Stimulated activated CD4-positive, alpha-beta T cell treated with anti-CD3 and anti-CD28 coated beads, Interleukin-1b, Interleukin-23, amount 100 ng/mL, for 1 hour (primary cell): ENCODE data around the gene CDK5RAP2.

Source experiments
- DNase-seq, 2 donors: peaks; one replicate each; pipeline ENCODE4 v3.0.0-alpha.2; 2020; ENCODE audit warnings: low read depth in 2 of 2

CDK5RAP2 gene

DNA sequence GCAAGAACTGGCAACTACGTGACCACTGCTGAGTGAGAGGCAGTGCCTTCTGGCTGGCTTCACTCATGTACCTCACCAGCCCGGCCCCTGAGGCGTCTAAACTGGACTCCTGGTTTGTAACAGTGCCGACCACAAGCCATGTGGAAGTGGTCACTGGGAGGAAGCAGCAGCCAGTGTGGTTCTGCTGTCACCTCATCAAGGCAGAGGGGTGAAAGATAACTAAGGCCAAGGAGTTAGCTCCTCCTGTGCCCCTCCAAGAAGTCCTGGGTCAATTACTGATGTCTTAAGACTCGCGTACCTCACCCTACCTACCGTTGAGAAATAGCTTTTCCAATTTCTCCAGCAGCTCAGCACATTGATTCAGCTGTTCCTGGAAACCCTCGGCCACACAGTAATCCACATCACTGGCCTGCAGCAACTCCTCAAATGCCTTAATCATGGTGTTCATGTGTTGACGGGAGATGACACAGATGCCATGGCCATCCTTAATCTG is 142.9 kb downstream of the CDK5RAP2 start:
- DNase-seq: no peak

DNA sequence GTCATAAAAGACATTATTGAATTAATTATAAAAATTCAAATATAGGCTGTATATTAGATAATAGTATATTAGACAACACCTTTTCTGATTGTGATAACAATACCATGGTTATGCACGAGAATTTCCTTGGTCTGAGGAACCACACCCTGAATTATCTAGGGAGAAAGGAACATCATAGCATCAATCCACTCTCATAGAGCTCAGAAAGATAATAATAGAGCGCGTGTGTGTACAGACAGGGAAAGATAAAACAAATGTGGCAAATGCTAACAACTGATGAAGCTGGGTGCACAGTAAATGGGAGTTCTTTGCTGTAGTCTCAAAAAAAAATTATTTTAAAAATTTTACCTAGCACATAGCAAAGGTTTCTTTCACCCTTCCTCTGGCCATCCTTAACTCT is 143.5 kb downstream of the CDK5RAP2 start:
- no peak for DNase-seq

DNA sequence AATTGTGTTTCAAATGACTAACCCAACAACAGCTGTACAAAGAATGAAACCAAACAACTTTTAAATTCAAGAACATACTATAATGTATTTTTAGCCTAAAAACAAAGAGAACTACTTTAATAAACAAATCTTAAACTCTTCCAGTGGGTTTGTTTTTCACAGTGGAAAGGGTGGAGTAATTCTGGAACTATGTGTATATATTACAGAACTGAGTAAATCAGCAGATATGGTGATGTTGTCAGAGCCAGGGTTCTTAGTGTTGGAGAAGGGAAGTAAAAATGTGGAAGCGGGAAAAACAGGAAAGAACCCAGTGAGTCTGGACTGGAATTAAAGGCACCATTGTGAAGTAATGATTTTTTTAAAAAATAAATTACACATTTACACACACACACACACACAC is 144.9 kb downstream of the CDK5RAP2 start:
- DNase-seq: no peak

DNA sequence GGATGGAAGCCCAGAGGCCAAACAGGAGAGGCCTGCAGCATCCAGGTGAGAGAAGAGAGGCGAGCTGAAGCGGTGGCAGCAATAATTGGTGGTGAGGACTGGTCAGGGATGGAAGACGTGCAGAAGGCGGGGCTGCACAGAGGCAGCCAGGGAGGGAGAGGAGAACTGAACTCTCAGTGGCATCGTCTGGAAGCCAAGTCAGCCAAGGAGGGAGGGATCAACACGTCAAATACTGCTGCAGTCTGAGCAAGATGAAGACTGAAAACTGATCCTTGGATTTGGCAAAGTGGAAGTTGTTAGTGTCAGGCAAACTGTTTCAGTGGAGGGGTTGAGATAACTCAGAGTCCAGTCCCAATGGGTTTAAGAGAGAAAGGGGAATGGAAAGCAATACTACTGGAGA is 145.4 kb downstream of the CDK5RAP2 start:
- DNase-seq: no peak

DNA sequence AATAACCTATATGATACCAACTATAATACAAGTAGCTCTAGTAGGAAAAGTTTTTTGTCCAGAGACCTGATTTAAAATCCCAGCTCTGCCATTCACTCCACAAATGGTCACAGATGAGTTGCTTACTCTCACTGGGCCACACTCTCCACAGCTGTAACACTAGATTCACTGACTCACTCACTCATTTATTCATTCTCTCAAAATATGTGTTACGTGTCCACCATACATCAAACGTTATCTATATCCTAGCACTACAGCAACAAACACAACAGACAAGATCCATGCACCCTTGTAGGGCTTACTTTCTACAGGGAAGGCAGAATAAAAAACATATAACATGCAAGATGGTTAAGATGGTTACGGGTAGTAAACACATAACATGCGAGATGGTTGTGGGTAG is 146.3 kb downstream of the CDK5RAP2 start:
- no peak for DNase-seq

DNA sequence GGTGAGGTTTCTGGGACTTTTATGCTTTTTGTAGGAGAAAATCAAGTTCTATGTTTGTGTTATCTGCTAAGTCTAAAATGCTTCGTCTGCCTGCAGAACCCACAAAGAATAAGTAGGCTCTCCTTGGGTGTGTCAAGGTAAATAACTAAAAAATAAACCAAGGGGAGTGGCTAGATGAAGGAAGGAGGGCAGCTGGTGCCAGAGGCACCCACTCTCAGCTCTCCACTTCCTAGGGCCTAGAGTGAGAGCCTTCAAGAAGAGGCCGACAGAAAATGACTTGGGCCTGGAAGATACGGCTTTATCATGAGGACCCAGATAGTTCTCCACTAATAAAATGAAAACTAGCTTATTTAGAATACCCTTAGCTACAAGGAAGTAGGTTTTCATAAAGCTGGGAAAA is 147.4 kb downstream of the CDK5RAP2 start:
- DNase-seq: no peak

DNA sequence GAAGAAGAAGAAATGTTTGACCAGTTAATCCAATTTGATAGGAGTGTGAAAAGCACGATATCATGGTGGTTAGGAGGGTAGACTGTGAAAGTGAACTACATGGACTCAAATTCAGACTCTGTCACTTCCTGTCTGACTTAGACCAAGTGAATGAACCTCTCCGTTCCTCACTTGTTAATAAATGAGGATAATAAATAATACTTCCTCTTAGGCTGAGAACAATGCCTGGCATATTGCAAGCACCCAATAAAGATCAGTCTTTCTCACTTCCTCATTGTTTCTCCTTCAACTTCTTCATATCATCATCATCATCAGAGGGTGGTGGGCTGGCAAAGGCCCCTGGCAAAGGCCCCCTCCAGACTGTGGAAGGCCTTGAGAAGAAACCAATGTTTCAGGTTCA is 148.7 kb downstream of the CDK5RAP2 start:
- DNase-seq: no peak

DNA sequence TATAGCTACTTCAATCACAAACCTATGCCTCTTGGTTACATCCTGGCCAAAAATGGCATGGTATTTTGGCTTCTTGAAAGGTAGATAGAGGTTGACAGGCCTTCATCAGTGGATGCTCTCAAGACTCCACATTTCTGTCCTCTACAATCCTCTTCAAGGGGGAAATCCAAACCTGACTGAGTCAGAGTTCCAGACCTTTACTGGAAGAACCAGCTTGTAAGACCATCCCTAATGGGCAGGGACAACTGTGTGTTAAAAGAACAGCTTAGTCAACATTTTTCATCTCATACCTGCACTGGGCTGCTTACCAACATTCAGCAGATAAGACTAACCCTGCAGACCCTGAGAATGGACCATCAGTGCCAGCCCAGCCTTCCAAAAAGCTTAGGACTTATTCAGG is 155.7 kb downstream of the CDK5RAP2 start:
- DNase-seq: no peak

DNA sequence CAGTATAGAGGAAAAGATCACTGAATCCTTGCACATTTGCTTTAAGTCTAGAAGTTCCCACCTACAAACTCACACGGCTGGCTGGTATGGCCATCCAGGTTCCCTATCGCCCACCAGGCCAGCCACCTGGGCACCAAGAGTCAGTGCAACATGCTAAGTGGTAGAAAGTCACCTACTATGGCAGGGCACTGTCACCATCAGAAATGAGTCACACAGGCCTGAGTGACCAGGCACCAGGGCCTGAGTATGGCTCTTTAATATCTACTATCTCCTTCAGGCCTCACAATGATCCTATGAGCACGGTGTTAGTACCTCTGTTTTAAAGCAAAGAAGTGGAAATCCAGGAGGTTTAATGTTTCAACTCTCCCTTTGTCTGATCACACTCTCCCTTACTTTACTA is 156.2 kb downstream of the CDK5RAP2 start:
- DNase-seq: no peak

DNA sequence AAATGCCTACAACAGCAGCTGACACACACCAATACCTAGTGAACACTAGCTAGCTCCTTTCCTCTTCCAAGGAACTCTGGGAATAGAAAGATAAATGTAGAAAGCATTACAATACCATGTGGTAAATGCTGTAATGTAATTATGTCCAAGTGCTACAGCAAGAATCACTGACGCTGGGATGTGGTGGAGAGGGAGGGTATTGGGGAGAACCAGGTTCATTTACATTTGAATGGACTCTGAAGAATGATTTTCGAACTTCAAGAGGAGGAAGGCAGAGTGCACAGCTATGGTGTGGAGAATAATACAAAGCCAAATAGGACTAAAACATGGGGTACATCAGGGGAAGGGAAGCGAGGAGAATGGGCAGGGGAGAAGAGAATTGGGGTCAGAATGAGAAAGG is 158.0 kb downstream of the CDK5RAP2 start:
- DNase-seq: no peak

DNA sequence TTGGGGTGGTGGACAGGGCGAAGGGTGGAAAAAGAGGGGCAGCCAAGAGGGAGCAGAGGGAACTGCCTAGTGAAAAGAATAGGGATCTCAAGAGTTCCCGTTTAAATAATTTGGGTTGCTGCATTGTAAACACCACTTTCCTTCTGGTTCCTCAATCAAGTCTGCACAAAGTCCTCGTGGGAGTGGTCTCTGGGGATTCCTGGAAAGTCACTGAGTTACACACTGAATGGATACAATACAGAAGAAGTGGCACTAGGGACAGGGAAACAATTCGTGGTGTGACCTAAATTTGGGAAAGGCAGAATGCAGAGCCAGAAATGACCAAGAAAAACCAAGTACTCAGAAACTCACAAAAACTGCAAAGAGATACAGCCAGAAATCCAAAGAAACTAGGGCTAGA is 161.7 kb downstream of the CDK5RAP2 start:
- DNase-seq: no peak

DNA sequence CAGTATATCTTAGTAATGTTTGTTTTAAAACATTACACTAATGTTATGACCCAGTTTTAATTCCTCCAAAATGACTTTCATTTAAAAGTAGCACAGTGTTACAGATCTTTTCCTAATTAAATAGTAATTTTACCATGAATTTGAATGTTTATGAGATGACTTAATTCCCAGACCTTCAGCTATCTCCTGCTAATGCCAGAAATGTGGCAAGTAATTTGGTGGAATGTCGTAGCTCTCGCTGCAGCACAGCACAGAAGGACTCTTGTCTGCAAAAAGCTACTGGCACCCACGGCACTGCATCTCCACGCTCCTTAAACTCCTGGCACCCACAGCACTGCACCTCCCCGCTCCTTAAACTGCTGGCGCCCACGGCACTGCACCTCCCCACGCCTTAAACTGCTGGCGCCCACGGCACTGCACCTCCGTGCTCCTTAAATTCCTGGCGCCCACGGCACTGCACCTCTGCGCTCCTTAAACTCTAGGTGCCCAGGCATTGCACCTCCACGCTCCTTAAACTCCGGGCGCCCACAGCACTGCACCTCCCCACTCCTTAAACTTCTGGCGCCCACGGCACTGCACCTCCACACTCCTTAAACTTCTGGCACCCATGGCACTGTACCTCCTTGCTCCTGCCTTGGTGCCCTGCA is 163.1 kb downstream of the CDK5RAP2 start:
- no peak for DNase-seq

DNA sequence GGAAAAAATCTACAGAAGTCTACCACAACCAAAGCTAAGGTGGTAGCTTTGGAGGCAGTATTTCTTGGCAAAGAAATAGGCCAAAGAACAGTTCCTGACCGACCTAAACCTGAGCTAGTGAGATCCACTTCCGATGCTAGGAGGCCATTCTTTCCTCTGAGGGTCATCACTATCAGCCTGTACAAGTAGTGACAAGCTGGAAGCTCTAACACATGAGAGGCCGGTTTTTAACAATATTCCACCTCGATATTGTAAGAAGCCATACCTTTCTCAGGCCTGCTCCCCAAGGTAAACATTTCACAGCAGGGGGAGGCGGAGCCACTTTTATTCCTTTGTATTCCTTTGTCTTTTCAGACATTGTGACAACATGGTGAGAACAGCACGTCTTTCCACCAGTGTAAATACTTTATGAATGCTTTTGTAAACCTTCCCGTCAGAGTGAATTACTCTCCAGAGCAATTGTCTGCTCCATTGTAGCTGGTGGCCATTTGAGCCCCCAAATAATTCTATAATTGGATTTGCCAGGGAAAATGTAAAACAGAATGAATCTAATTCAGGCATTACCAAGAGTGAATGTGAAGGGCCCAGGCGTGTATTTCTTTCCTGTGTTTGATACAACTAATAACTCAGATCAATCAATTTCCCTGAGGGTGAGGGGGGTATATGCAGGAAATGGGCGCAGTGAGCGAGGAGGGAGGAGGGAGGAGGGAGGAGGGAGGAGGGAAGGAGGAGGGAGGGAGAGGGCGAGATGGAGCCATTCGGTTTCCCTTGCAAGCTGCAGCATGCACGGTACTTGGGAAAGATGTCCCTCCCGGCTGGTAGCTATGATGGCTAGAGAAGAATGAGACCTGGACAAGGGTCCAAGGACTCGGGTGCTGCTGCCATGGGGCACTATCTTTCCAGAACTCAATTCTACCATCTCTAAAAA is 166.6 kb downstream of the CDK5RAP2 start:
- DNase-seq: no peak

DNA sequence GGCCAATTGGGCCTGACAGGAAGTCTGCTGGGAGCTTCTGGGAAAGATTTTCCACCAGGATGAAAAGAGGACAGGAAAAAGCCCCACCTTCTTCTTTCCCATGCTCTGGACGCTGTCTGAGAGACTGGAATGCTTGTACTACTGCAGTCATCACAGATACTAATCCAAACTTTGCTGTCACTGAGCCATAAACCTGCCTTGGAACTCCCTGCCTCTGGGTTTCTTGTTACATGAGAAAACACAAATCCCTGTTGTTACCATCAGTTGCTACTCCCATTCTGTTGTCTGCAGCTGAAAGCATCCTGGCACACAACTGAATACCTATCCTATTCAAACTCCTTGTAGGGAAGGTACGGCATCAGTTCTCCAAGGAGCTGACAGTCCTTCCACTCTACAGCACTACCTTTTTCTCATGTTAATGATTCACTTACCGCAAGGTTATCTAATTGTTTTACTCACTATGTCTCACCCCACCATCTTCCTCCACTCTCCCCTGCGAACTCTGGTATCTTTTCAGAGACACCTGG is 167.5 kb downstream of the CDK5RAP2 start:
- DNase-seq: no peak

DNA sequence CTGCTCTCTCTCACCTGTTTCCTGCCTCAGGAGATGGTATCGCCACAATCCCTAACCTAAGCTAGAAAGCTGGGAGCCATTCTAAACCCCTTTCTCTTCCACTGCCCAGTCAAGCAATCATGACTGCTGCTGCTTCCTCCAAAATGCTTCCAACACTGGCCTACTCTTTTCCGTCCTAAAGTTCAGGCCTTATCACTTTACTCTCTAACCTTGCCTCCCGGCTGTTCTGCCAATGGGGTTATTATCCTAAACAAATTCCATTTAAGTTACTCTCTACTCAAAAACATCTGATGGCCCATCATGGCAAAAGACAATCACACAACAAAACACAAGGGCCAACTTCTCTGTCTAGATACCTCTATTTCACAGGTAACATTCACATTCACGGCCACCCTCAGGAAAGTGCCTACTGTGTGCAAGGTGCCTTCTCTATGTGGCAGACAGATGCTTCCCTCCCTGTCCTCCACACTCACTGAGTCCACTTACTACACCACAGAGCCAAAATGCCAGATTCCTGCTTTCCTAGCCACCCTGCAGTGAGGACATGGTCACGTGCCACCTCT is 168.0 kb downstream of the CDK5RAP2 start:
- no peak for DNase-seq

DNA sequence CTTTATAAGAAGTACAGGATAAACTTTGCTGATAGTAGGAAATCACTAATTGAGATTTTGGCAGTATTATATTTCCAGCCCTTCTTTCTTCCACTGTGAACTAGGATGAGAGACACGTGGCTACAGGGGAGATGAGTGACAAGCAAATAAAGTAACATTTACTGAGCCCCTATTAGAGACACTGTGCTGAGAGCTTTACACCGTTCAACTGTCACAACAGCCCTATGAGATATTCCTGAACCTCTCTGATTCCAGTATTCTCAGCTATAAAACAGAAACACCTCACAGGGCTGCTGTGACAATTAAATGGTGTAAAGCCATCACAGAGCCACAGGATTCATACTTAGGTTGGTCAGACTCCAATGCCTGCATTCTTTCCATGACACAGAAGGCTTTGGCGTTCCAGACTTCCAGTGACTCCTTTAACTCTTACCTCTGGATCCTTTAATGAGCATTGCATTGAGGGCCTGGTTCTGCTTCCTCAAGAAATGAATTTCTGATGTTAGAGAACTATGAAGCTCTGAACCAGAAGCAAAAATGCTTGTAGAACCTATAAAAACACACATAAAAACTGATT is 169.0 kb downstream of the CDK5RAP2 start:
- DNase-seq: no peak

DNA sequence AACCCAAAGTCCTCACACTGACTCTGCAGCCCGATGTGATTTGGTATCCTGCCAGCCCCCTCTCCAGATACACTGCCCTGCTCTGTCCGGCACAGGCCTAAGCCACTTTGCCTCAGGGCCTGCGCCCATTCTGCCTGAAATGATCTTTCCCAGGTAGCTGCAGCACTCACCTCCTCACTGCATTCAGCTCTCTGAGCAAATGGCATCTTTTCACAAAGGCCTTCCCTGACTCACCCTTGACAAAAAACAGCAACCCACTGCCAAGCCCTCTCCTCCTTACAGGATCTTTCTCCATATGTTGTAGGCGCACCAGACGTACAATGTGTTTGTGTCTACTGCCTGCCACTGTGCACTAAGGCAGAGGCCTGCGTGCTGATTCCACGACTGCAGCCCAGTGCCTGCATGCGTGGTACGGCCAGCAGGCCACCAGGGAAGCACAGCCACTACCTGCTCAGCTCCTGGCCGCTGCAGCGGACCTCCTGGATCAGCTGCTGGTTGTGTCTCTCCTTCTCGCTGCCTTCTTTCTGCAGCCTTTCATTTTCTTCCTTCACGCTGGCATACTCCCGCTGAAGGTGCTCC is 171.2 kb downstream of the CDK5RAP2 start:
- DNase-seq: no peak

DNA sequence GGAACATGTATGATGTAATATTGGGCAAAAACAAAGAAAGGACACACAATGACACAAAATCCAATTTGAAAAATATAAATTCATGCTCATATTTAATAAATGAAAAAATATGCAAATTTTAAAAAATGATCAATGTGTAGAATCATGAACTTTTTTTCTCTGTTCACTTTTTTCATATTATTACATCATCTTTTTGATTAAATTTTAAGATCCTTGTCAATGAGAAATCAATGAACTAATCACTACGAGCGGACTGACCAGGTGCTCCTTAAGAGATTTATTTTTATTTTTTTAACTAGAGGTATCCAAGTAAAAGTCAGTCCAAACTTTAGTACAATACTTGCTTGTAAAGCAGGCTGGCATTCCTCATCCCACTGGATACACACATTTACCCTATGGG is 174.1 kb downstream of the CDK5RAP2 start:
- DNase-seq: no peak

DNA sequence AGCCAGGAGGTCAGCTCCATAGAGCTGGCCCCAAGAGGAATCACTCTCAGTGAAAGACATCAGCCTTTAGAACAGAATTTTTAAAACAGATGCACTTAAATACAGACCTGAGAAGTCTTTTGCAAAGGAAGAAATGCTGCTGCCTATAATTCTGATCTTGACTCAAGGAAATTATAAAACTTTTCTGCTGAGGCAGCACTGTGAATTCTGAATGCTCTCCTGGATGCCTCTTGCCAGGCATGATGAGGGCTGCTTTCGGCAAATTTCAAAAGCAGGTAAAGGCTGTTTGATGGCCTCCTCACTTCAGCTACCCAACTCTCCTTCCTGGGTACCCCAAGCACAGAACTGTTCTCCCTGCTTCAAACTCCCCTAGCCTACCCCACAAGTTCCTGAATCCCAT is 174.8 kb downstream of the CDK5RAP2 start:
- DNase-seq: no peak

DNA sequence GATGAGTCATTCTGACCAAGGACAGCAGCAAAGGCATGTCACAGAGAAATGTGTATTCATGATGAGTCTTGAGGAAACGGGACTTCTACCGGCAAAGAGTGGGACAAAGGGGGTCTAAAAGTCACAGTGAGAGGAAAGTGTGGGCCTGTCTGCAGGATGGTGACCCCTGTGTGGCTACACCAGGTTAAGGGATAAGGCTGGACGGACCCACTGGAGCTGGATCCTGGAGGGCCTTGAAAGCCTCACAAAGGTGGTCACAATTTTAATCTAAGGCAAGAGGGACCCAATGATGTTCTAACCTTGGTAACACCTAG is 176.5 kb downstream of the CDK5RAP2 start:
- DNase-seq: no peak

DNA sequence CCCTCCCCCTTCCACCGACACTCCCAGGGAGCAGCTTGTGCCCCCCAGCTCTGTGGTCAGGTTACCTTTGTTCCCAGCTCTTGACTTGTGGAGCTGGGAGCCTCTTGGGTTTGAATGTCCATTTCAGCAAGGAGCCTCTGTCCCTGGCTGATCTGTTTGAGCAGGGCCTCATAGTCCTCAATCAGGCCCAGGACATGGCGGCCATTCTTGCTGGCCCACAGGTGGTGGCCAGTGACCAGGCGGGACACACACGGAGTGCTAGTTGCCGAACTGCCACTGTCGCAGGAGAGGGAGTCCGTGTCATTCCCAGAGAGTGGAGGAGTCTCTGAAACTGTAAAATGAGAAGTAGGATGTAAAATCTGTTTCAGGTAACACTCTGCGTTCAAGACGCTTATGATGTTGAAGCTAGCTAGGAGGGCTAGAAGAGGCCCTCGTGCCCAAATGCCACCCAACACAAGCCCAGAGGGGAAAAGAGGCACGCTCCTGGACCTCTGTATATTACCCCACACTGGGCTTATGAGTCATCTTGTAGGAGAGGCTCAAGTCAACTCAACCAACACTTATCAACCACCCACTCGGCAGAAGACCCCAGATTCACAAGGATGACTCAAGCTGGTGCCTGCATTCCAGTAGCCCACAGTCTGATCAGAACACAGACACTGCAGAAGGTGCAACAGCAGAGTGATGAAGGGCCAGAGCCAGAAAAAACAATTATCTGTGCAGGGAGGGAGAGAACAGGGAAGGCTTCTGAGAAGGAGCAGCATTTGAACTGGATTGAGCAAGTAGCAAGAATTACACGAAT is 177.0 kb downstream of the CDK5RAP2 start:
- no peak for DNase-seq
